AG10803 (cell line): ENCODE data around the gene STARD8.

Source experiments
- DNase-seq: peaks from one replicate; pipeline ENCODE4 v3.0.0; 2010; ENCODE audit warnings: low read depth
- H3K4me3 ChIP-seq: 2 replicates; pipeline ENCODE4 v1.5.1; 2011; ENCODE audit warnings: mild to moderate bottlenecking, low read length, control low read depth
- TF ChIP-seq, protein P1 (sequence below): conservative IDR thresholded peaks from 2 replicates; pipeline ENCODE4 v1.5.1; 2011; ENCODE audit warnings: mild to moderate bottlenecking, low read length, control low read depth, inconsistent platforms

STARD8 gene

DNA sequence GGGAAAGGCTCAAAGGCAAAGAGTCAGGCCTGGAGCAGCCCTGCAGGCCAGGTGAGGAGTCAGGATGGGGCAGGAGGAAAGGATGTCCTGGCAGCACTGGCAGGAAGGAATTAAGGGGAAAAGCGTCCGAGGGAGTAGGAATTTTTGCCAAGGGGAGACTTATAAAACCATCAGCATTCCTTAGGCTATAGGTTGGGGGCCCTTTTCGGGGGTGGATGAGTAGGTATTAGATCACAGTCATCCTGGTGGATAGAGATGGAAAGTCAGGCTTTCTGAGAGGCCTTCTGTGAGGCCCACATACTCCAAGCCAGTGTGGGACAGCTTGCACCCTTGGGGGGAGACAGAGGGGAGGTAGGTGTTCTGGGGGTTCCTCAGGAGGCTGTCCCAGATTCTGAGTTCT, 12.3 kb downstream of the STARD8 start:
- TF ChIP-seq, protein P1, sequence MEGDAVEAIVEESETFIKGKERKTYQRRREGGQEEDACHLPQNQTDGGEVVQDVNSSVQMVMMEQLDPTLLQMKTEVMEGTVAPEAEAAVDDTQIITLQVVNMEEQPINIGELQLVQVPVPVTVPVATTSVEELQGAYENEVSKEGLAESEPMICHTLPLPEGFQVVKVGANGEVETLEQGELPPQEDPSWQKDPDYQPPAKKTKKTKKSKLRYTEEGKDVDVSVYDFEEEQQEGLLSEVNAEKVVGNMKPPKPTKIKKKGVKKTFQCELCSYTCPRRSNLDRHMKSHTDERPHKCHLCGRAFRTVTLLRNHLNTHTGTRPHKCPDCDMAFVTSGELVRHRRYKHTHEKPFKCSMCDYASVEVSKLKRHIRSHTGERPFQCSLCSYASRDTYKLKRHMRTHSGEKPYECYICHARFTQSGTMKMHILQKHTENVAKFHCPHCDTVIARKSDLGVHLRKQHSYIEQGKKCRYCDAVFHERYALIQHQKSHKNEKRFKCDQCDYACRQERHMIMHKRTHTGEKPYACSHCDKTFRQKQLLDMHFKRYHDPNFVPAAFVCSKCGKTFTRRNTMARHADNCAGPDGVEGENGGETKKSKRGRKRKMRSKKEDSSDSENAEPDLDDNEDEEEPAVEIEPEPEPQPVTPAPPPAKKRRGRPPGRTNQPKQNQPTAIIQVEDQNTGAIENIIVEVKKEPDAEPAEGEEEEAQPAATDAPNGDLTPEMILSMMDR, result no peak
- DNase-seq, result no peak

DNA sequence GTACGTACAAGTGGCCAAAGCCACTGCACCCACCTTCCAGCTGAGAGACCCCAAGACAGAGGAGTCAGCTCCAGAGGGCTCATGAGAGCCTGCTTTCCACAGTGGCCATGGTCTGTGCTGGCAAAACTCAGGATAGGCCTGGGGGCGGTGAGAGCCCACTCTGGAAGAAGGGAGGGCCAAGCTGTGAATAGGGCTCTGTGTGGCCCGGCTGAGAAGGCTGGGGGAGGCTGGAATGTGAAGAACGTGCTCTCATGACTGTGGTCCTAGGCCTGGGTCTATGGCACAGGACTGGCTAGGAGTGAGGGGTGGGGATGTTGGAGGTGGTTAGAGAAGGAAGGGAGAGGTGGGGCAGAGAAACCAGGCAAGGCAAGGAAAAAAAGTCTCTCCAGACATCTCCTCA, 13.3 kb downstream of the STARD8 start:
- H3K4me3 ChIP-seq, result no peak overlapping the region
- DNase-seq, result no peak
- TF ChIP-seq, protein P1, result no peak

More for the DNA sequence above, 12.3 kb downstream of the STARD8 start:
- no peak overlapping the region for H3K4me3 ChIP-seq

DNA sequence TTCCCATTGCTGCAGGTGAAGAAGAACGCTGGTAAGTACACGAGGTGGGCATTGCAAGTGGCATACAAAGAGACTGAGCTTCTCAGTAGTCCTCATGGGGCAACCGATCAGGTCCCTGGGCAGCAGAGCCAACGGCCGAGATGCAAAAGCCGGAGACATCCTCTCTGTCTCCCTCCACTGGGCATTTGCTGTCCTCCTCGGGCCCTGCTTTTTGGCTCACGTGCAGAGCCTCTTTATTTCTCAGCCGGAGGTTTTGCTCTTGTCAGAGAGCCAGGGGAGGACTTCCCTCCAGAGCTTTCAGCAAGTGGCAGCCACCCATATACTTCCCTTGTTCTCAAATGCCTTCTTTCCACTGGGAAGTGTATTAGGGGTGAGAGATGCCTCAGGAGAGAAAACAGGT, 18.0 kb downstream of the STARD8 start:
- no peak for DNase-seq
- H3K4me3 ChIP-seq, result no peak overlapping the region
- TF ChIP-seq, protein P1, result peak; percentile 20; the same call in 1 of the 2 replicates

DNA sequence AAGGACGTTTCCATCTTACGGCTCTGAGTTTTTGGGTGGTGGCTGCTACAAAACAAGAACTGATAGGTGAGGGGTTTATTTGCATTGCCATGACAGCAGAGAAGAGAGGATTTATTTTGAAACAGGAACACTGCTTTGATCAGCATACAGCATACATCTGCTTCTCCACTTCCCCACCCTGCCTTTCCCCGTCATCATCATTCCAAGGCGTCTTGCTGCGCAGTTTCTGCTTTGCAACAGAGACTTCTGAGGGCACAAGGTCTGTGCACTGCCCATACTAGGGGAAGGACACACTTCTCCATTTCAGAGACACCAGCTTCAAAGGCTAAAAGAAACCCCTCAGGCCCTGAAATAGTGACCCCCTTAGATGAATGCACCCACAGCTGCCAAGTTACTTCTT, 19.1 kb downstream of the STARD8 start:
- TF ChIP-seq, protein P1, result no peak
- no peak for DNase-seq
- H3K4me3 ChIP-seq, result no peak overlapping the region

DNA sequence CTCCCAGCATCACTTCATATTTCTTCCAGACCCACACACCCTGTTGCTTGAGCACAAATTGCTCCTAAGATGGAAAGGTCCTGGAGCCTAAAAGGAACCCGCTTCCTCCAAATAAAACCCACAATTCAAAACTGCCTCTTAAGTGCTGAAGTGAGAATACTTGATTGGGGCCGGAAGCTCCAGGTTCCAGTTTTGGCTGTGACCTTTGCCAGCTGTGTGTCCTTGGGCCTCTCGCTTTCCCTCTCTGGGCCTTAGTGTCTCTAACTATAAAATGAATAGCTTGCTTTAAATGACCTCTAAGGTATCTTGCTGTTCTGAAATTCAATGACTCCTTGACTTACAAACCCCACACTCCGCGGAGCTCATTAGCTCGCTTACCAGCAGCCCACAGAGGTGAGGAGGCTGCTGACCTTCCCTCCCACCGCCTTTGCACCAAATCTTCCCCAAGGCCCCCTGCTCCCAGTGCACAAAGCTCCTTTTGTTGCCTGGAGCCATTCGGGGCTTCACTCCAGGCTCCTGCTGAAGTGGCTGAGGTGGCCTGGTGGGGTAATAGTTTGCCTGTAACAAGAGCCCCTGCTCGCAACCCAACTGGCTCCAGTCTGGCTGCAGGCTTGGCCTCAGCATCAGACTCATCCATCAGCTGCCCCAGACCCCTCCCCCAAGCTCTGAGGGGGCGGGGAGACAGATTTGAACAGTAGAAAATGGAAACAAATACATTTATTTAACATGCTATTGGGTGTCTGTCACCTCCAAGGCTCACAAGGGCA, 21.8 kb downstream of the STARD8 start:
- H3K4me3 ChIP-seq, result no peak overlapping the region
- TF ChIP-seq, protein P1, result no peak
- no peak for DNase-seq

DNA sequence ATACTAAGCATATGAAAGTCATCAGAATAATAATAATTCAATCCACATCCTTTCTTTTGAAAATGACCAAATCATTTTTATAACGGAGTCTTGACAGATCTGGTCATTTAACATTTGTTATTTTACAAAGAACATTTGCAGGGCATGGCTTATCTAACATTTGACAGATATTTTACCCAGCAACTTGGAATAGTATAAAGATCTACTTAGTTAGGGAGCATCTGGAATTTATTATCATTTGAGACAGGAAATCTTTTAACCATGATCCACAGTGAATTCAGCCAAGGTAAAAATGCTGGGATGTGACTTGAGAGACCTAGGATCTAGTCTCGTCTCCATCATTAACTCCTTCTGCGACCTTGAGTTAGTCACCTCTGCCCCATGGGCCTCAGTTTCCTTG, 22.4 kb downstream of the STARD8 start:
- TF ChIP-seq, protein P1, result no peak
- no peak overlapping the region for H3K4me3 ChIP-seq
- DNase-seq, result peak; percentile 59

DNA sequence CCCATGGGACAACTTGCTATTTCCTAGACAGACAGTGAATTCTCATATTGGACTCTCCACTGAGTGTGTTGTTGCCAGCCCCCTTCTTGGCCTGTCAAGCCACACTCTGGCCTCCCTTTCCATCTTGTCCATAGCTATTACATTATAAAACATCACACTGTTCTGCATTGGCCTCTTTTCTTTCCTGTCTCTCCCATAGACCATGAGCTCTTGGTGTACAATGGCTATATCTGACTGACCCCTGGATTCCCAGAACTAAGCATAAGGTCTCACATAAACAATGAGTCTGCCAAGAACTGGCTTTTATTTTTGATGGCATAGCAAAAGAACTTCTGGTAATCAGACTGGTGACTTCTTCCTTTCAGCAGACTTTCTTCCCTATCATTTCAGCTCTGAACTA, 23.8 kb downstream of the STARD8 start:
- TF ChIP-seq, protein P1, result no peak
- DNase-seq, result no peak

More for the DNA sequence above, 23.8 kb downstream of the STARD8 start:
- H3K4me3 ChIP-seq, result no peak overlapping the region
